Vagina (tissue), 2 donors: ENCODE measurements around the gene RPS14. TPM values are rescaled to one million over a fixed set of nuclear protein-coding genes. Genes with fewer than 3 reads are reported as not detected.

Experiments used
- DNase-seq, 2 donors: peaks; one replicate each; pipeline ENCODE4 v3.0.0-alpha.2; 2017; ENCODE audit errors: extremely low spot score in 2 of 2
- H3K27ac ChIP-seq: fragments of 200-600 bp; sonication (generic); one replicate; pipeline ENCODE4 v1.5.1; 2019
- H3K27me3 ChIP-seq: fragments of 200-600 bp; sonication (generic); one replicate; pipeline ENCODE4 v1.5.1; 2019
- H3K36me3 ChIP-seq, 2 donors: fragments of 200-600 bp; sonication (generic); one replicate each; pipeline ENCODE4 v1.5.1; 2017 to 2019
- H3K4me1 ChIP-seq: fragments of 200-600 bp; sonication (generic); one replicate; pipeline ENCODE4 v1.5.1; 2019
- H3K4me3 ChIP-seq, 2 donors: fragments of 200-600 bp; sonication (generic); 1 replicate in 1 of 2; 2 replicates in 1 of 2; pipeline ENCODE4 v1.5.1; 2016 to 2019
- H3K9me3 ChIP-seq: fragments of 200-600 bp; sonication (generic); one replicate; pipeline ENCODE4 v1.5.1; 2019
- POLR2A ChIP-seq, 2 donors: fragments of 450-650 bp; IDR thresholded peaks; one replicate each; pipeline ENCODE4 v1.6.1; 2017; ENCODE audit warnings: antibody characterized with exemption in 2 of 2, mild to moderate bottlenecking in 2 of 2, moderate library complexity in 2 of 2
- POLR2AphosphoS5 ChIP-seq, 2 donors: sonication (generic); formaldehyde crosslinking; IDR thresholded peaks; one replicate each; pipeline ENCODE4 v1.9.0; 2017; ENCODE audit warnings: antibody characterized with exemption in 2 of 2, mild to moderate bottlenecking in 2 of 2, low read depth in 1 of 2; ENCODE audit not compliant: insufficient read depth in 1 of 2
- intact Hi-C: fragments of 100-400 bp; cut with DNase I; formaldehyde crosslinking; loops from one replicate; pipeline ENCODE4 v1.15.1; 2023
- total RNA-seq: library from RNA; depleted of rRNA; stranded (reverse); fragments of >200 nt; gene quantifications from one replicate; pipeline ENCODE4 v1.2.3, GENCODE V29; 2016
- TF ChIP-seq, protein P1 (sequence below), 3 experiments: fragments of 450-650 bp in 2 of 3; fragments of 200-600 bp in 1 of 3; sonication (generic) in 1 of 3; IDR thresholded peaks; one replicate each; pipeline ENCODE4 v1.5.1; 2017 to 2019; ENCODE audit warnings: antibody characterized with exemption in 3 of 3, mild to moderate bottlenecking in 2 of 3, moderate library complexity in 2 of 3

The RPS14 gene
- total RNA-seq, 1 donor from 2014 or later = 3,194 TPM

DNA sequence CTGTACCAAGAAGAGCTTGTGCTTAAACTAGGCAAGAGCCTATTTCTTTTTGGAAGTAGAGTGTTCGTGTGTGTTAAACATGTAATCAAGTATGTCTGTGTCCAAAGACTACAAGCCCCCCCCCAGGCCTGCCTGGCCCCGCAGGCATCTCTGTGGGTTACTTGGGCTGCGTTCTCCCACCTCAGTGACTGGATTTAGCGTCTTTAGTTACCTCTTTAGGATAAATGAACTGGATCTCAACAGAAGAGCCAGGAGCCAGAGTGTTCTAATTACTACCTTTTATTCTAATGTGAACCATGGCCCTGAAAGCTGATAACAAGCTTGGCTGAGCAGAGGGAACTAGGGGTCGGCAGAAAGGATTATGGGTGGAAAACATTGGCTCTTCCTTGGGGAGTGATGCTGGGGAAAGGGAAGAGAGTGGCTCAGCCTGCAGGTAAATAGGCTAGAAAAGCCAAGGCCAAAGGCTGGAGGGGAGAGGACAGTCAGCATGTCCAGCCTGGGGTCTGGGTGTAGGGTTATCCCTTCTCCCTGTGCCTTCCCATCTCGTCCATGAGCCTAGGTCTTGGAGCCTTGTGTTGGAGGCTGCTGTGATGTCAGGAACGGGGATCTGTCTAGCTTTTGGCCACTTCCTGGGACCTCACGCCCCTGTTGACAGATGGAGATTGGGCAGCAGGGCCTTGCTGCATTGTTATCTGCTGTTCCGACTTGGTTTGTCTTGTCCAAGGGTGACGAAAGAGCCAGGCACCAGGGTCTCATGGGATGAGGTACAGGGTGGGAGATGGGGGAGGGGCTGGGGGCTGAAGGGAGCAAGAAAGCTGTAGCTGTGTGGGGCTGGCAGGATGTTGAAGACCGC, 47.9 kb downstream of the RPS14 start:
- no peaks in the 10 kb centered on the region for H3K9me3 ChIP-seq
- H3K27me3 ChIP-seq = no peaks in the 10 kb centered on the region
- peaks cover 0 to 15% of the 10 kb centered on the region in 2 donors for H3K36me3 ChIP-seq
- no peak overlapping the region for H3K27ac ChIP-seq
- no peak for TF ChIP-seq POLR2AphosphoS5 (IDR thresholded peaks at IDR 0.05; ENCODE audit: insufficient read depth in 1 of 2, low read depth in 1 of 2)
- TF ChIP-seq, protein P1, sequence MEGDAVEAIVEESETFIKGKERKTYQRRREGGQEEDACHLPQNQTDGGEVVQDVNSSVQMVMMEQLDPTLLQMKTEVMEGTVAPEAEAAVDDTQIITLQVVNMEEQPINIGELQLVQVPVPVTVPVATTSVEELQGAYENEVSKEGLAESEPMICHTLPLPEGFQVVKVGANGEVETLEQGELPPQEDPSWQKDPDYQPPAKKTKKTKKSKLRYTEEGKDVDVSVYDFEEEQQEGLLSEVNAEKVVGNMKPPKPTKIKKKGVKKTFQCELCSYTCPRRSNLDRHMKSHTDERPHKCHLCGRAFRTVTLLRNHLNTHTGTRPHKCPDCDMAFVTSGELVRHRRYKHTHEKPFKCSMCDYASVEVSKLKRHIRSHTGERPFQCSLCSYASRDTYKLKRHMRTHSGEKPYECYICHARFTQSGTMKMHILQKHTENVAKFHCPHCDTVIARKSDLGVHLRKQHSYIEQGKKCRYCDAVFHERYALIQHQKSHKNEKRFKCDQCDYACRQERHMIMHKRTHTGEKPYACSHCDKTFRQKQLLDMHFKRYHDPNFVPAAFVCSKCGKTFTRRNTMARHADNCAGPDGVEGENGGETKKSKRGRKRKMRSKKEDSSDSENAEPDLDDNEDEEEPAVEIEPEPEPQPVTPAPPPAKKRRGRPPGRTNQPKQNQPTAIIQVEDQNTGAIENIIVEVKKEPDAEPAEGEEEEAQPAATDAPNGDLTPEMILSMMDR (IDR thresholded peaks at IDR 0.05) = no peak
- no peak for TF ChIP-seq POLR2A (IDR thresholded peaks at IDR 0.05)
- no peak overlapping the region for H3K4me3 ChIP-seq
- no peak for DNase-seq
- intact Hi-C loops = no loop called here
- H3K4me1 ChIP-seq = no peaks in the 10 kb centered on the region

DNA sequence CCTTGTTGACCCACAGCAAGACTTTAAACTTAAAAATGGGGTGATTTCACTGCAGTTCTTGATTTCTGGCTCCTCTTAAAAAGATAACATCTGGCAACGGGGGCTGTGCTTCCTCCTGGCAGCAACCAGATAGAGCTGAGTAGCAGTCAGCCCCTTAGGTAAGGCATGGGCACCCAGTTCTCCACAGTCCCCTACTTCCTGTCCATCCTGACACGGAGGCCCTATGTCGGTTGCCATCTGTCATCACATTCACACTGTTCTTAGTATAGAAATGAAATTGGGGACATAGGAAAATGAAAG, 48.5 kb downstream of the RPS14 start:
- no peaks in the 10 kb centered on the region for H3K27me3 ChIP-seq
- peaks cover 0 to 20% of the 10 kb centered on the region in 2 donors for H3K36me3 ChIP-seq
- DNase-seq = no peak
- intact Hi-C loops = no loop called here
- no peaks in the 10 kb centered on the region for H3K9me3 ChIP-seq
- no peaks in the 10 kb centered on the region for H3K4me1 ChIP-seq
- no peak overlapping the region for H3K27ac ChIP-seq
- no peak for TF ChIP-seq POLR2AphosphoS5 (IDR thresholded peaks at IDR 0.05; ENCODE audit: insufficient read depth in 1 of 2, low read depth in 1 of 2)
- no peak overlapping the region for H3K4me3 ChIP-seq

DNA sequence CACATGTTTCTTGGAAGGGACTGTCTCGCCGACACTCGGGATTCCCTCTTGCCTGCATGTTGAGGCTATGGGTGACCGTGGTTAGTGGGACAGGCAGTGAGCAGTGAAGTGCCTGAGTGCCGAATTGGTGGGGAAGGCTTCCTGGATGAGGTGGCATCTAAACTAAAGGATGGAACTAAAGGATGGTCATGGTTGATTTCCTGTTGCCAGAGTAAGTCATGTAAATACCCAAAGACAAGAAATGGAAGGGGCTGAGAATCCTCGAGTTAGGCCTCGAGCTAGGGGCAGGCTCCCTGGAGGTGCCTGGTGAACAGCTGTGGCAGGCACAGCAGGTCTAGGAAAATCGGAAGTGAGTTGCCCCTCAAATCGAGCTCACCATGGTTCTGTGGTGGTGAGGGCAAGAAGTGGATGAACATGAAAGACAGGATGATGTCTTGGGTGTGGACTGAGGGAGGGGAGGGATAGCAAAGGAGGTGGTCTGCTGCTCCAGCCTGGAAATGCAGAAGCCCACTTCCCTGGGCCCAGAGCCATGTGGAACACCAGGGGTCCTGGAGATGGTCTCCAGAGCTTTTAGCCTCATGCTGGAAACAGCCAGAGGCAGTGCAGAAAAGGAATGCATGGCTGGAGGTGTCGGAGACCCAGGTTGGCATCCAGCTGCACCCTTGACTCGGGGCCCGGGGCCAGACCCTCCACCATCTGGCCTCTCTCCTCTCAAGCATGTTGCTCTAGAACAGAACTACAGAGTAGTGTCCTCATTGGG, 49.0 kb downstream of the RPS14 start:
- intact Hi-C loops = no loop called here
- Histone ChIP-seq H3K36me3 (peaks cover 0 to 25% of the 10 kb centered on the region in 2 donors), H3K27me3 (no peaks in the 10 kb centered on the region), H3K27ac (no peak overlapping the region), H3K9me3 (no peaks in the 10 kb centered on the region), H3K4me1 (no peaks in the 10 kb centered on the region), H3K4me3 (no peak overlapping the region)
- DNase-seq = no peak
- no peak for TF ChIP-seq POLR2AphosphoS5 (IDR thresholded peaks at IDR 0.05; ENCODE audit: insufficient read depth in 1 of 2, low read depth in 1 of 2)
- no peak for TF ChIP-seq POLR2A (IDR thresholded peaks at IDR 0.05)
- TF ChIP-seq, protein P1 (IDR thresholded peaks at IDR 0.05) = no peak

DNA sequence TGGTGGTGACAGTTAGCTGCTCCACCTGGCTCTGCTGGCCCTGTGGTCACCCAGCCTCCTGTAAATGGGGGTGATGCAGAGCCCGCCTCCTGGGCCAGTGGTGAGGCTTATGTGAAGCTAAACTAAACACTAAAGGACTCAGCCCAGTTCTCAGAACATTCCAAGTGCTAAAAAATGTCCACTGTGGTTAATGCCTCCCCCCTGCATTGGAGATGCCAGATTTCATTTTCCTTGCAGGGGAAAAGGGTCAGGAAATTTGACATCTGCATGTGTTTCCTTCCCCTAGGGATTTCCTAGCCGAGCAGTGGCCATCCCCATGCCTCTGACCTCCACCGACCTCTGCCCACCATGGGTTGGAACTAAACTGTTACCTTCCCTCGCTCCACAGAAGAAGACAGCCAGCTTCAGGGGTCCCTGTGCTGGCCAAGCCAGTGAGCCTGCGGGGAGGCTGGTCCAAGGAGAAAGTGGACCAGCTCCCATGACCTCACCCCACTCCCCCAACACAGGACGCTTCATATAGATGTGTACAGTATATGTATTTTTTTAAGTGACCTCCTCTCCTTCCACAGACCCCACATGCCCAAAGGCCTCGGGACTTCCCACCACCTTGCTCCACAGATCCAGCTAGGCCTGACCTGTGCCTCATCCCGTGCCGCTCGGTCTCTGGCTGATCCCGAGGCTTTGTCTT, 49.9 kb downstream of the RPS14 start:
- TF ChIP-seq POLR2A (IDR thresholded peaks at IDR 0.05) (no peak), POLR2AphosphoS5 (IDR thresholded peaks at IDR 0.05; ENCODE audit: insufficient read depth in 1 of 2, low read depth in 1 of 2) (no peak)
- TF ChIP-seq, protein P1 (IDR thresholded peaks at IDR 0.05) = no peak
- peaks cover 0 to 32% of the 10 kb centered on the region in 2 donors for H3K36me3 ChIP-seq
- H3K27me3 ChIP-seq = no peaks in the 10 kb centered on the region
- H3K4me1 ChIP-seq = no peaks in the 10 kb centered on the region
- no peaks in the 10 kb centered on the region for H3K9me3 ChIP-seq
- no peak overlapping the region for H3K4me3 ChIP-seq
- no peak for DNase-seq
- no peak overlapping the region for H3K27ac ChIP-seq
- intact Hi-C loops = no loop called here

DNA sequence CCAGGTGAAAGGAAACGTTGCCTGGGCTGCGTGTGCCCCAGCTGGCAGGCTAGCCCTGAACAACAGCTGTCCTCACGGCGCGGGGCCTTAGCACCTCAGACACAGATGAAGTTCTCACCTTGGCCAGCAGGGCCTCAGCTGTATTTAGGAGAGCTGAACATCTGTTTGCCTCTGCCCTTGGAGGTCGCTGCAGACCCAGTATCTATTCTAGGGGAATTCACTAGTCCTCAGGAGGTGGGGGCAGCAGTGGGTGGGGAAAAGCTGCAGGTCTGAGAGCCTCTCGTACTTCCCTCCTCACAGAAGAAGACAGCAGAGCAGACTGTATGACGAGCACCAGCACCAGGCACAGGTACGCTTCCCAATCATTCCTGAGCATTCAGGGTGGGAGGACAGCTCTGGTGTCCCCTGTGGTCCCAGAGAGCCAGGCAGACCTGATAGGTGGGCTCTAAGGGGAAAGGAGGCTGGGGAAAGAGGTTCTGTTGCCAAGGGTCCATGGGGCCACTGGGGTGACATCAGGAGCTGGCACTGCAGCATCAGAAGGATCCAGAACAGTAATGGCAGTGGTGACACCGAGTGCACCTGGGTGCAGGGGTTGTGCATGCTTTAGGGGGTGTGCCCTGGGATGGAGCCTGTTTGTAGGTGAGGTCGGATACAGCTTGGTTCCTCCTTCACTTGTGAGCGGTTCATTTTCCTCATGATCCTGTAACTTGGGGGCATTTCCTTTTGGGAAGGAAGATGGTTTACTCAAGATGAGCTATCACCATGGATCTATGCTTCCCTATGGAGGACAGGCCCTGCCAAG, 50.6 kb downstream of the RPS14 start:
- no peak for TF ChIP-seq POLR2AphosphoS5 (IDR thresholded peaks at IDR 0.05; ENCODE audit: insufficient read depth in 1 of 2, low read depth in 1 of 2)
- TF ChIP-seq, protein P1 (IDR thresholded peaks at IDR 0.05) = no peak
- Histone ChIP-seq H3K27me3 (no peaks in the 10 kb centered on the region), H3K36me3 (peaks cover 0 to 38% of the 10 kb centered on the region in 2 donors), H3K27ac (no peak overlapping the region), H3K9me3 (no peaks in the 10 kb centered on the region), H3K4me1 (no peaks in the 10 kb centered on the region), H3K4me3 (no peak overlapping the region)
- intact Hi-C loops = no loop called here
- DNase-seq = no peak
